Urinary bladder (tissue), 4 donors: Measurements from ENCODE around the gene CCDC85C. TPM values are rescaled to one million over a fixed set of nuclear protein-coding genes. Genes with fewer than 3 reads are reported as not detected.

Experiments used
- DNase-seq: peaks from one replicate; pipeline ENCODE4 v3.0.0-alpha.2; 2015; ENCODE audit errors: extremely low spot score
- H3K27ac ChIP-seq: one replicate; pipeline ENCODE4 v1.5.1; 2013; ENCODE audit warnings: low read depth, mild to moderate bottlenecking, moderate library complexity
- H3K36me3 ChIP-seq: one replicate; pipeline ENCODE4 v1.6.1; 2013; ENCODE audit warnings: mild to moderate bottlenecking, moderate library complexity; ENCODE audit not compliant: insufficient read depth
- H3K4me1 ChIP-seq: one replicate; pipeline ENCODE4 v1.6.1; 2013; ENCODE audit warnings: mild to moderate bottlenecking, moderate library complexity; ENCODE audit not compliant: insufficient read depth
- H3K4me3 ChIP-seq: one replicate; pipeline ENCODE4 v1.5.1; 2013; ENCODE audit warnings: low read depth, low read length
- WGBS: extraction: QIAGEN DNeasy Blood & Tissue Kit; methylation state at CpG from one replicate; pipeline ENCODE4 v1.1.7; 2013; 5-methylcytosine and 5-hydroxymethylcytosine counted together
- polyA plus RNA-seq: library from polyadenylated mRNA; stranded (reverse); fragments of 200-250 nt; gene quantifications from one replicate; pipeline ENCODE4 v1.2.3, GENCODE V29; 2013
- total RNA-seq: library from RNA; depleted of rRNA; stranded (reverse); fragments of >200 nt; gene quantifications from one replicate; pipeline ENCODE4 v1.2.3, GENCODE V29; 2014
- donor health status: healthy with polysubstance abuse.
- donor health status: healthy.

CCDC85C gene
- total and polyA plus RNA-seq, 2 donors = 5.8 to 36.0 TPM

- no peak for DNase-seq
- Histone ChIP-seq H3K4me3 (no peak overlapping the region), H3K4me1 (no peaks in the 10 kb centered on the region), H3K36me3 (no peaks in the 10 kb centered on the region), H3K27ac (no peak overlapping the region)
- 36% methylated on average over 9 of the region's 9 CpGs for WGBS
These were observed 136.5 kb downstream of the CCDC85C start for GRCh38 chr14:99467336-99468078.

GRCh38 chr14:99466758-99467157 is 137.2 kb downstream of the CCDC85C start:
- Histone ChIP-seq H3K36me3 (no peaks in the 10 kb centered on the region), H3K4me1 (no peaks in the 10 kb centered on the region), H3K27ac (no peak overlapping the region), H3K4me3 (no peak overlapping the region)
- WGBS = 86% methylated on average over 3 of the region's 3 CpGs
- DNase-seq = no peak

- WGBS = 88% methylated on average over 9 of the region's 9 CpGs
- Histone ChIP-seq H3K36me3 (no peaks in the 10 kb centered on the region), H3K27ac (no peak overlapping the region), H3K4me3 (no peak overlapping the region), H3K4me1 (no peaks in the 10 kb centered on the region)
- DNase-seq = no peak
These were observed 138.7 kb downstream of the CCDC85C start for GRCh38 chr14:99465288-99465687.

- DNase-seq = no peak
- Histone ChIP-seq H3K4me3 (no peak overlapping the region), H3K4me1 (no peaks in the 10 kb centered on the region), H3K36me3 (no peaks in the 10 kb centered on the region), H3K27ac (no peak overlapping the region)
- 90% methylated on average over 4 of the region's 4 CpGs for WGBS
These were observed 140.0 kb downstream of the CCDC85C start for GRCh38 chr14:99463974-99464373.

GRCh38 chr14:99462210-99462609 is 141.8 kb downstream of the CCDC85C start:
- WGBS = 71% methylated on average over 6 of the region's 6 CpGs
- no peaks in the 10 kb centered on the region for H3K36me3 ChIP-seq
- DNase-seq = no peak
- H3K4me1 ChIP-seq = no peaks in the 10 kb centered on the region
- H3K4me3 ChIP-seq = no peak overlapping the region
- H3K27ac ChIP-seq = no peak overlapping the region

- H3K4me3 ChIP-seq = no peak overlapping the region
- no peak overlapping the region for H3K27ac ChIP-seq
- WGBS = 95% methylated on average over 5 of the region's 5 CpGs
- peaks cover 2% of the 10 kb centered on the region for H3K36me3 ChIP-seq
- no peak for DNase-seq
- H3K4me1 ChIP-seq = no peaks in the 10 kb centered on the region
These were observed 142.5 kb downstream of the CCDC85C start for GRCh38 chr14:99461411-99462085.

GRCh38 chr14:99460793-99461192 is 143.2 kb downstream of the CCDC85C start:
- WGBS = 92% methylated on average over 3 of the region's 3 CpGs
- DNase-seq = no peak
- no peak overlapping the region for H3K27ac ChIP-seq
- H3K4me1 ChIP-seq = no peaks in the 10 kb centered on the region
- H3K36me3 ChIP-seq = peaks cover 2% of the 10 kb centered on the region
- H3K4me3 ChIP-seq = no peak overlapping the region

GRCh38 chr14:99459481-99460100 is 144.4 kb downstream of the CCDC85C start:
- H3K36me3 ChIP-seq = peaks cover 2% of the 10 kb centered on the region
- H3K27ac ChIP-seq = no peak overlapping the region
- DNase-seq = no peak
- no peak overlapping the region for H3K4me3 ChIP-seq
- no peaks in the 10 kb centered on the region for H3K4me1 ChIP-seq
- 66% methylated on average over 5 of the region's 5 CpGs for WGBS

GRCh38 chr14:99454246-99454645 is 149.8 kb downstream of the CCDC85C start:
- Histone ChIP-seq H3K36me3 (peaks cover 2% of the 10 kb centered on the region), H3K4me3 (no peak overlapping the region), H3K4me1 (no peaks in the 10 kb centered on the region), H3K27ac (no peak overlapping the region)
- 83% methylated on average over 3 of the region's 3 CpGs for WGBS
- DNase-seq = no peak

- Histone ChIP-seq H3K36me3 (peaks cover 2% of the 10 kb centered on the region), H3K4me3 (no peak overlapping the region), H3K27ac (no peak overlapping the region), H3K4me1 (no peaks in the 10 kb centered on the region)
- no peak for DNase-seq
- 62% methylated on average over 4 of the region's 4 CpGs for WGBS
These were observed 151.0 kb downstream of the CCDC85C start for GRCh38 chr14:99452968-99453367.

GRCh38 chr14:99451234-99451633 is 152.8 kb downstream of the CCDC85C start:
- Histone ChIP-seq H3K4me3 (no peak overlapping the region), H3K36me3 (no peaks in the 10 kb centered on the region), H3K27ac (no peak overlapping the region), H3K4me1 (no peaks in the 10 kb centered on the region)
- WGBS = 93% methylated on average over 5 of the region's 5 CpGs
- DNase-seq = no peak

GRCh38 chr14:99450266-99450665 is 153.7 kb downstream of the CCDC85C start:
- Histone ChIP-seq H3K36me3 (no peaks in the 10 kb centered on the region), H3K4me3 (no peak overlapping the region), H3K4me1 (no peaks in the 10 kb centered on the region), H3K27ac (no peak overlapping the region)
- 90% methylated on average over 3 of the region's 3 CpGs for WGBS
- no peak for DNase-seq
